GM21576 (cell line): ENCODE data around the gene HAND2.

Experiments
- ATAC-seq: cut with Tn5 transposase; IDR thresholded peaks from one replicate; pipeline ENCODE4 v1.9.1; 2021; ENCODE audit warnings: mild to moderate bottlenecking, moderate library complexity; ENCODE audit not compliant: unreplicated experiment

The HAND2 gene

GRCh38 chr4:173478913-173479283 lies 51.1 kb downstream of the HAND2 start:
- ATAC-seq = no peak

GRCh38 chr4:173478201-173478912 lies 51.7 kb downstream of the HAND2 start:
- no peak for ATAC-seq

- ATAC-seq = no peak
These were observed 53.0 kb downstream of the HAND2 start for GRCh38 chr4:173477016-173477415.
